Activated CD8-positive, alpha-beta T cell treated with anti-CD3 and anti-CD28 coated beads, Interleukin-2, amount 10 ng/mL, durations not matched to agents 7 days and 5 days (primary cell): ENCODE results near the gene FBLN1. TPM values are rescaled to one million over a fixed set of nuclear protein-coding genes. Genes with fewer than 3 reads are reported as not detected.

ENCODE experiments used
- ATAC-seq: fragments of 150-1000 bp; cut with Tn5 transposase; one replicate; pipeline ENCODE4 v1.10.0; 2021; ENCODE audit warnings: moderate library complexity
- CTCF ChIA-PET: fragments of 350-600 bp; sonication (Branson Sonifier 250); formaldehyde crosslinking; loops from one replicate; lab custom pipeline; 2021; ENCODE audit warnings: antibody characterized with exemption; lab: Charles Lee
- POLR2A ChIA-PET: fragments of 350-600 bp; sonication (Branson Sonifier 250); formaldehyde crosslinking; loops from one replicate; lab custom pipeline; 2021; ENCODE audit warnings: antibody characterized with exemption; lab: Charles Lee
- DNase-seq: peaks from one replicate; pipeline ENCODE4 v3.0.0-alpha.2; 2020
- H3K27ac Mint-ChIP-seq: one replicate; pipeline ENCODE4 v1.8.0; 2021; ENCODE audit warnings: mild to moderate bottlenecking, mixed read lengths
- H3K27me3 Mint-ChIP-seq: one replicate; pipeline ENCODE4 v1.8.0; 2021; ENCODE audit warnings: low read depth, mixed read lengths
- H3K36me3 Mint-ChIP-seq: one replicate; pipeline ENCODE4 v1.8.0; 2021; ENCODE audit warnings: low read depth, mixed read lengths
- H3K4me1 Mint-ChIP-seq: one replicate; pipeline ENCODE4 v1.8.0; 2021; ENCODE audit warnings: low read depth, mixed read lengths
- H3K4me3 Mint-ChIP-seq: one replicate; pipeline ENCODE4 v1.8.0; 2021; ENCODE audit warnings: mild to moderate bottlenecking, mixed read lengths
- H3K9me3 Mint-ChIP-seq: one replicate; pipeline ENCODE4 v1.8.0; 2022; ENCODE audit warnings: mixed read lengths; ENCODE audit not compliant: insufficient read depth
- total RNA-seq, 2 experiments: library from RNA; stranded (reverse); gene quantifications; one replicate each; pipeline ENCODE4 v1.2.3, GENCODE V29; 2021

FBLN1 gene
- total RNA-seq, 2 experiments from 2014 or later, result not detected

- Mint-ChIP-seq H3K9me3 (peaks cover 12% of the 10 kb centered on the region), H3K4me1 (no peaks in the 10 kb centered on the region), H3K4me3 (no peak overlapping the region), H3K36me3 (peaks cover 3% of the 10 kb centered on the region), H3K27ac (no peak overlapping the region), H3K27me3 (no peaks in the 10 kb centered on the region)
- no peak for DNase-seq
- CTCF ChIA-PET, result no interaction called here
- ATAC-seq, result no peak
- POLR2A ChIA-PET, result no interaction called here
These were observed 69.8 kb downstream of the FBLN1 start for GRCh38 chr22:45572444-45572843.

- Mint-ChIP-seq H3K36me3 (peaks cover 3% of the 10 kb centered on the region), H3K27ac (no peak overlapping the region), H3K9me3 (peaks cover 12% of the 10 kb centered on the region), H3K27me3 (no peaks in the 10 kb centered on the region), H3K4me1 (no peaks in the 10 kb centered on the region), H3K4me3 (no peak overlapping the region)
- ChIA-PET CTCF (no interaction called here), POLR2A (no interaction called here)
- ATAC-seq (no peak), DNase-seq (no peak)
These were observed 71.5 kb downstream of the FBLN1 start for GRCh38 chr22:45574069-45574703.

GRCh38 chr22:45575173-45575572, 72.5 kb downstream of the FBLN1 start:
- ATAC-seq (no peak), DNase-seq (no peak)
- Mint-ChIP-seq H3K4me1 (no peaks in the 10 kb centered on the region), H3K27ac (no peak overlapping the region), H3K9me3 (peaks cover 12% of the 10 kb centered on the region), H3K4me3 (no peak overlapping the region), H3K36me3 (peaks cover 3% of the 10 kb centered on the region), H3K27me3 (no peaks in the 10 kb centered on the region)
- ChIA-PET POLR2A (no interaction called here), CTCF (no interaction called here)

- no peaks in the 10 kb centered on the region for H3K27me3 Mint-ChIP-seq
- ATAC-seq (no peak), DNase-seq (no peak)
- CTCF ChIA-PET, result no interaction called here
- no peak overlapping the region for H3K27ac Mint-ChIP-seq
- no peaks in the 10 kb centered on the region for H3K36me3 Mint-ChIP-seq
- POLR2A ChIA-PET, result no interaction called here
- H3K4me1 Mint-ChIP-seq, result no peaks in the 10 kb centered on the region
- peaks cover 7% of the 10 kb centered on the region for H3K9me3 Mint-ChIP-seq
- no peak overlapping the region for H3K4me3 Mint-ChIP-seq
These were observed 73.1 kb downstream of the FBLN1 start for GRCh38 chr22:45575607-45576272.

GRCh38 chr22:45576273-45576625, 73.6 kb downstream of the FBLN1 start:
- Mint-ChIP-seq H3K27me3 (no peaks in the 10 kb centered on the region), H3K4me1 (peaks cover 4% of the 10 kb centered on the region), H3K4me3 (no peak overlapping the region), H3K27ac (no peak overlapping the region), H3K36me3 (no peaks in the 10 kb centered on the region), H3K9me3 (peaks cover 5% of the 10 kb centered on the region)
- ChIA-PET CTCF (no interaction called here), POLR2A (no interaction called here)
- DNase-seq, result no peak
- no peak for ATAC-seq

GRCh38 chr22:45576730-45577464, 74.2 kb downstream of the FBLN1 start:
- Mint-ChIP-seq H3K4me3 (no peak overlapping the region), H3K4me1 (peaks cover 6% of the 10 kb centered on the region), H3K27me3 (no peaks in the 10 kb centered on the region), H3K27ac (no peak overlapping the region), H3K36me3 (no peaks in the 10 kb centered on the region), H3K9me3 (no peaks in the 10 kb centered on the region)
- ATAC-seq (no peak), DNase-seq (no peak)
- ChIA-PET POLR2A (no interaction called here), CTCF (interaction anchor here (0.9 to 2.0 kb wide), 4 partner anchors 35 to 286 kb away, joined by 3 to 9 read pairs (median 4); no protein-coding TSS in a partner anchor)

- ChIA-PET POLR2A (no interaction called here), CTCF (interaction anchor here (0.7 to 2.0 kb wide), 5 partner anchors 31 to 285 kb away, joined by 3 to 9 read pairs (median 6); no protein-coding TSS in a partner anchor)
- DNase-seq, result peak; percentile 84
- no peaks in the 10 kb centered on the region for H3K36me3 Mint-ChIP-seq
- H3K27me3 Mint-ChIP-seq, result no peaks in the 10 kb centered on the region
- H3K4me3 Mint-ChIP-seq, result no peak overlapping the region
- no peak overlapping the region for H3K27ac Mint-ChIP-seq
- ATAC-seq, result peak; percentile 86
- no peaks in the 10 kb centered on the region for H3K9me3 Mint-ChIP-seq
- H3K4me1 Mint-ChIP-seq, result peaks cover 11% of the 10 kb centered on the region
These were observed 75.3 kb downstream of the FBLN1 start for GRCh38 chr22:45577746-45578523.

GRCh38 chr22:45578524-45579147, 76.0 kb downstream of the FBLN1 start:
- ATAC-seq, result no peak
- Mint-ChIP-seq H3K27me3 (no peaks in the 10 kb centered on the region), H3K9me3 (no peaks in the 10 kb centered on the region), H3K4me1 (peaks cover 18% of the 10 kb centered on the region), H3K4me3 (no peak overlapping the region), H3K36me3 (no peaks in the 10 kb centered on the region), H3K27ac (no peak overlapping the region)
- CTCF ChIA-PET, result interaction anchor here (0.7 to 2.0 kb wide), 5 partner anchors 31 to 285 kb away, joined by 3 to 9 read pairs (median 6); no protein-coding TSS in a partner anchor
- POLR2A ChIA-PET, result no interaction called here
- DNase-seq, result no peak

GRCh38 chr22:45579306-45579705, 76.6 kb downstream of the FBLN1 start:
- Mint-ChIP-seq H3K4me3 (no peak overlapping the region), H3K9me3 (no peaks in the 10 kb centered on the region), H3K36me3 (no peaks in the 10 kb centered on the region), H3K27ac (no peak overlapping the region), H3K27me3 (no peaks in the 10 kb centered on the region), H3K4me1 (peaks cover 20% of the 10 kb centered on the region)
- POLR2A ChIA-PET, result no interaction called here
- DNase-seq (no peak), ATAC-seq (no peak)
- CTCF ChIA-PET, result no interaction called here

- H3K9me3 Mint-ChIP-seq, result no peaks in the 10 kb centered on the region
- no peak for DNase-seq
- H3K36me3 Mint-ChIP-seq, result no peaks in the 10 kb centered on the region
- CTCF ChIA-PET, result no interaction called here
- no peak overlapping the region for H3K4me3 Mint-ChIP-seq
- no peak for ATAC-seq
- POLR2A ChIA-PET, result no interaction called here
- H3K27ac Mint-ChIP-seq, result no peak overlapping the region
- no peaks in the 10 kb centered on the region for H3K27me3 Mint-ChIP-seq
- peaks cover 20% of the 10 kb centered on the region for H3K4me1 Mint-ChIP-seq
These were observed 77.4 kb downstream of the FBLN1 start for GRCh38 chr22:45579806-45580725.
